ENCODE measurements around the gene ICA1L.
"Not testable (repeated sequence)": the region's sequence is repeated elsewhere in the genome, so short reads cannot be mapped to it uniquely, and the experiment has no call there.

- not testable (repeated sequence) for TF ChIP-seq FOXA1 (IDR thresholded peaks at IDR 0.05); BHLHE40 (IDR thresholded peaks at IDR 0.05; ENCODE audit: borderline replicate concordance); ZNF384 (IDR thresholded peaks at IDR 0.05); ELF4 (IDR thresholded peaks at IDR 0.05); FOXK2 (IDR thresholded peaks at IDR 0.05); ARNT (IDR thresholded peaks at IDR 0.05); SUZ12 (IDR thresholded peaks at IDR 0.05); NFRKB (IDR thresholded peaks at IDR 0.05)
- TF ChIP-seq, protein P1, sequence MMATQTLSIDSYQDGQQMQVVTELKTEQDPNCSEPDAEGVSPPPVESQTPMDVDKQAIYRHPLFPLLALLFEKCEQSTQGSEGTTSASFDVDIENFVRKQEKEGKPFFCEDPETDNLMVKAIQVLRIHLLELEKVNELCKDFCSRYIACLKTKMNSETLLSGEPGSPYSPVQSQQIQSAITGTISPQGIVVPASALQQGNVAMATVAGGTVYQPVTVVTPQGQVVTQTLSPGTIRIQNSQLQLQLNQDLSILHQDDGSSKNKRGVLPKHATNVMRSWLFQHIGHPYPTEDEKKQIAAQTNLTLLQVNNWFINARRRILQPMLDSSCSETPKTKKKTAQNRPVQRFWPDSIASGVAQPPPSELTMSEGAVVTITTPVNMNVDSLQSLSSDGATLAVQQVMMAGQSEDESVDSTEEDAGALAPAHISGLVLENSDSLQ (IDR thresholded peaks at IDR 0.05): not testable (repeated sequence)
These were observed 41.0 kb upstream of the ICA1L start for GRCh38 chr2:202912342-202913201.

All from HEK293T (cell line).